Astrocyte (in vitro differentiated cells and primary cell): ENCODE data around the gene PELI2. TPM values are rescaled to one million over a fixed set of nuclear protein-coding genes. Genes with fewer than 3 reads are reported as not detected.

Experiments
- DNase-seq: peaks from one replicate; pipeline ENCODE4 v3.0.0-alpha.2; 2010; ENCODE audit warnings: low read depth
- FAIRE-seq: peaks from 2 replicates; lab custom pipeline; 2011; peaks lifted over from hg19 to GRCh38; lab: Jason Lieb, UNC
- H2AFZ ChIP-seq: 2 replicates; pipeline ENCODE4 v1.6.0; 2012; ENCODE audit warnings: low read depth, low read length, inconsistent platforms
- H3K27ac ChIP-seq: 2 replicates; pipeline ENCODE4 v1.5.1; 2011; ENCODE audit warnings: low read depth, low read length, inconsistent platforms
- H3K27me3 ChIP-seq: 2 replicates; pipeline ENCODE4 v1.6.0; 2011; ENCODE audit warnings: low read length, inconsistent platforms; ENCODE audit not compliant: insufficient read depth
- H3K36me3 ChIP-seq: 2 replicates; pipeline ENCODE4 v1.5.1; 2011; ENCODE audit warnings: low read length, inconsistent platforms; ENCODE audit not compliant: insufficient read depth
- H3K4me1 ChIP-seq: 2 replicates; pipeline ENCODE4 v1.5.1; 2011; ENCODE audit warnings: low read length, inconsistent platforms; ENCODE audit not compliant: insufficient read depth
- H3K4me2 ChIP-seq: 2 replicates; pipeline ENCODE4 v1.6.0; 2012; ENCODE audit warnings: low read length, inconsistent platforms
- H3K4me3 ChIP-seq: 2 replicates; pipeline ENCODE4 v1.5.1; 2011; ENCODE audit warnings: low read depth, mild to moderate bottlenecking, low read length, inconsistent platforms; ENCODE audit not compliant: insufficient read depth
- H3K79me2 ChIP-seq: 2 replicates; pipeline ENCODE4 v1.6.0; 2012; ENCODE audit warnings: mild to moderate bottlenecking, low read length, inconsistent platforms; ENCODE audit not compliant: insufficient read depth
- H3K9ac ChIP-seq: 2 replicates; pipeline ENCODE4 v1.6.0; 2012; ENCODE audit warnings: mild to moderate bottlenecking, low read length, inconsistent platforms
- H3K9me3 ChIP-seq: 2 replicates; pipeline ENCODE4 v1.5.1; 2012; ENCODE audit warnings: low read depth, mild to moderate bottlenecking, low read length, inconsistent platforms; ENCODE audit not compliant: insufficient read depth
- H4K20me1 ChIP-seq: 2 replicates; pipeline ENCODE4 v1.6.0; 2012; ENCODE audit warnings: low read length, inconsistent platforms; ENCODE audit not compliant: insufficient read depth
- H3K27ac Mint-ChIP-seq: one replicate; pipeline ENCODE4 v1.8.0; 2021; ENCODE audit warnings: mild to moderate bottlenecking, mixed read lengths; ENCODE audit not compliant: unreplicated experiment
- H3K27me3 Mint-ChIP-seq: one replicate; pipeline ENCODE4 v1.8.0; 2021; ENCODE audit warnings: low read depth, mixed read lengths; ENCODE audit not compliant: unreplicated experiment
- H3K36me3 Mint-ChIP-seq: one replicate; pipeline ENCODE4 v1.8.0; 2021; ENCODE audit warnings: low read depth, mixed read lengths; ENCODE audit not compliant: unreplicated experiment
- H3K4me1 Mint-ChIP-seq: one replicate; pipeline ENCODE4 v1.8.0; 2021; ENCODE audit warnings: low read depth, mixed read lengths; ENCODE audit not compliant: unreplicated experiment
- H3K4me3 Mint-ChIP-seq: one replicate; pipeline ENCODE4 v1.8.0; 2021; ENCODE audit warnings: mild to moderate bottlenecking, moderate library complexity, mixed read lengths; ENCODE audit not compliant: unreplicated experiment
- H3K9me3 Mint-ChIP-seq: one replicate; pipeline ENCODE4 v1.8.0; 2021; ENCODE audit warnings: mild to moderate bottlenecking, mixed read lengths; ENCODE audit not compliant: unreplicated experiment
- EZH2 ChIP-seq: IDR thresholded peaks from 2 replicates; pipeline ENCODE4 v1.6.1; 2012; ENCODE audit warnings: mild to moderate bottlenecking, low read length, inconsistent platforms; ENCODE audit not compliant: insufficient read depth
- total RNA-seq: library from RNA; stranded (reverse); gene quantifications from 2 replicates; pipeline ENCODE4 v1.2.1, GENCODE V29; 2021
- TF ChIP-seq, protein P1 (sequence below): IDR thresholded peaks from 2 replicates; pipeline ENCODE4 v1.5.1; 2011; ENCODE audit warnings: low read depth, mild to moderate bottlenecking, inconsistent platforms, low read length, moderate library complexity; ENCODE audit not compliant: insufficient read depth

PELI2 gene
- total RNA-seq, 1 donor from 2014 or later, result 5.3 TPM

DNA sequence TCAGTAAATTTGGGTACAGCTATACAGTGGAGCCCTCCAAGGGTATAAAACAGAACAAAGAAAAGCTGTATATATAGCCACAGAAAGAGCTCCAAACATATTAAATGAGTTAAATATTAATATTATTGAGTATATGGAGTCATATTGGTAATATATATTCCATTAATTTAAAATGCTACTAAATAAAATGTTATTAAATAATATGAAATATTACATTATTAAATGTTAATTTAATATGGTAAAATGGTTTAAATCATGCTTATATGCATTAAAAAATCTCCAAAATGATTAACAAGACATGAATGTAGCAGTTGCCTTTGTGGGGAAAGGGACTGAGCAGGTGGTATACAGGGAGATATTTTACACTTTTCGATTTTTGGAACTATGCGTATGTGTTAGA, 164.0 kb downstream of the PELI2 start:
- TF ChIP-seq EZH2, result no peak
- TF ChIP-seq, protein P1, sequence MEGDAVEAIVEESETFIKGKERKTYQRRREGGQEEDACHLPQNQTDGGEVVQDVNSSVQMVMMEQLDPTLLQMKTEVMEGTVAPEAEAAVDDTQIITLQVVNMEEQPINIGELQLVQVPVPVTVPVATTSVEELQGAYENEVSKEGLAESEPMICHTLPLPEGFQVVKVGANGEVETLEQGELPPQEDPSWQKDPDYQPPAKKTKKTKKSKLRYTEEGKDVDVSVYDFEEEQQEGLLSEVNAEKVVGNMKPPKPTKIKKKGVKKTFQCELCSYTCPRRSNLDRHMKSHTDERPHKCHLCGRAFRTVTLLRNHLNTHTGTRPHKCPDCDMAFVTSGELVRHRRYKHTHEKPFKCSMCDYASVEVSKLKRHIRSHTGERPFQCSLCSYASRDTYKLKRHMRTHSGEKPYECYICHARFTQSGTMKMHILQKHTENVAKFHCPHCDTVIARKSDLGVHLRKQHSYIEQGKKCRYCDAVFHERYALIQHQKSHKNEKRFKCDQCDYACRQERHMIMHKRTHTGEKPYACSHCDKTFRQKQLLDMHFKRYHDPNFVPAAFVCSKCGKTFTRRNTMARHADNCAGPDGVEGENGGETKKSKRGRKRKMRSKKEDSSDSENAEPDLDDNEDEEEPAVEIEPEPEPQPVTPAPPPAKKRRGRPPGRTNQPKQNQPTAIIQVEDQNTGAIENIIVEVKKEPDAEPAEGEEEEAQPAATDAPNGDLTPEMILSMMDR, result no peak

DNA sequence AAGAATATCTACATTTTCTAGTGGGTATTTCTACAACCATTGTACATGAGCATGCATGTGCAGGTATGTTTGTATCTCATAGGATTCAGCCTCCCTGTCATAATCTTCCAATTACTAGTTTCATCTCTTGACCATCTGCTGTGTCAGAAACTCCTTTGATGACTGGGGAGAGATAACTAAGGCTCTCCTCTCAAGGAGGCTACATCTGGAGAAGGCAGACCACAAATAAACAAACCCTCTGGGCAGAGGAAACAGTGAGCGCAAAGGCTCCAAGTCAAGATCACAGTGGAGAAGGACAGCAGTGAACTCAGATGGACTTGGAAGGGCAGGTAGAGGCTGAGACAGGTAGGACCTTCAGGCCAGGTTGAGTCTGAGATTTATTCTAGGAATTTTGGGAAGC, 166.4 kb downstream of the PELI2 start:
- no peak overlapping the region for H3K4me3 Mint-ChIP-seq
- TF ChIP-seq, protein P1, result no peak
- TF ChIP-seq EZH2, result no peak
- no peaks in the 10 kb centered on the region for H3K4me1 Mint-ChIP-seq
- Histone ChIP-seq H3K4me2 (no peak overlapping the region), H2AFZ (no peak overlapping the region), H3K4me3 (no peak overlapping the region), H3K36me3 (no peaks in the 10 kb centered on the region), H3K9me3 (no peaks in the 10 kb centered on the region), H3K9ac (no peak overlapping the region), H3K79me2 (no peaks in the 10 kb centered on the region), H3K4me1 (no peaks in the 10 kb centered on the region), H3K27me3 (no peaks in the 10 kb centered on the region), H4K20me1 (no peaks in the 10 kb centered on the region), H3K27ac (no peak overlapping the region)
- H3K27me3 Mint-ChIP-seq, result no peaks in the 10 kb centered on the region
- H3K9me3 Mint-ChIP-seq, result no peaks in the 10 kb centered on the region
- FAIRE-seq (no peak), DNase-seq (no peak)
- H3K36me3 Mint-ChIP-seq, result no peaks in the 10 kb centered on the region
- no peak overlapping the region for H3K27ac Mint-ChIP-seq

More for the DNA sequence above, 164.0 kb downstream of the PELI2 start:
- H3K9ac ChIP-seq, result no peak overlapping the region
- H3K36me3 Mint-ChIP-seq, result no peaks in the 10 kb centered on the region
- H3K9me3 ChIP-seq, result no peaks in the 10 kb centered on the region
- H3K4me1 ChIP-seq, result no peaks in the 10 kb centered on the region
- no peaks in the 10 kb centered on the region for H3K9me3 Mint-ChIP-seq
- H2AFZ ChIP-seq, result no peak overlapping the region
- FAIRE-seq (no peak), DNase-seq (no peak)
- H3K27ac ChIP-seq, result no peak overlapping the region
- no peaks in the 10 kb centered on the region for H3K36me3 ChIP-seq
- H3K4me3 ChIP-seq, result no peak overlapping the region
- no peaks in the 10 kb centered on the region for H4K20me1 ChIP-seq
- H3K79me2 ChIP-seq, result no peaks in the 10 kb centered on the region
- H3K4me1 Mint-ChIP-seq, result no peaks in the 10 kb centered on the region
- no peak overlapping the region for H3K27ac Mint-ChIP-seq
- H3K4me3 Mint-ChIP-seq, result no peak overlapping the region
- H3K4me2 ChIP-seq, result no peak overlapping the region
- no peaks in the 10 kb centered on the region for H3K27me3 Mint-ChIP-seq
- H3K27me3 ChIP-seq, result no peaks in the 10 kb centered on the region

DNA sequence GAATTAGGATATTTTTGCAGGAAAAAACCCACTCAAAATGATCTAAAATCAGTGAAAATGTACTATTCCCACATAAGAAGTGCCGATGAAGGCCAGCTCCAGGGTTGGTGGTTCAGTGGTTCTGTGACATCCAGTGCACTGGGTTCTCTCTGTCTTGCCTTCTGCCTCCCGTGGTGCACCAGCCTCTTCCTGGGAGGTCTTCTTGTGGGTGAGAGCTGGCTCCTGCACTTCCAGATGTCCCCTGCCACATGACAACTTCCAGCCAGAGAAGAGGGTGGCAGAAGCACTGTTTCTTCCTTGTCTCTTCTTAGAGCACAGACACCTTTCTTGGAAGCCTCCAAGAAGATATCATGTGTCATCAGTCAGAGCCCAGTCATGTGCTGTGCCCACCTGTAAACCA, 170.9 kb downstream of the PELI2 start:
- Histone ChIP-seq H3K4me1 (no peaks in the 10 kb centered on the region), H3K79me2 (no peaks in the 10 kb centered on the region), H3K4me3 (no peak overlapping the region), H2AFZ (no peak overlapping the region), H3K27ac (no peak overlapping the region), H3K9ac (no peak overlapping the region), H3K4me2 (no peak overlapping the region), H4K20me1 (no peaks in the 10 kb centered on the region), H3K9me3 (no peaks in the 10 kb centered on the region), H3K27me3 (no peaks in the 10 kb centered on the region), H3K36me3 (no peaks in the 10 kb centered on the region)
- Mint-ChIP-seq H3K27me3 (no peaks in the 10 kb centered on the region), H3K9me3 (no peaks in the 10 kb centered on the region), H3K27ac (no peak overlapping the region), H3K36me3 (no peaks in the 10 kb centered on the region), H3K4me3 (no peak overlapping the region), H3K4me1 (peaks cover 3% of the 10 kb centered on the region)
- TF ChIP-seq, protein P1, result no peak
- TF ChIP-seq EZH2, result no peak
- DNase-seq, result no peak
- FAIRE-seq, result no peak
